GM21723 (cell line): ENCODE data around the gene R3HDM2.
"Not testable (repeated sequence)": the region's sequence is repeated elsewhere in the genome, so short reads cannot be mapped to it uniquely, and the experiment has no call there.

ENCODE experiments used
- ATAC-seq: cut with Tn5 transposase; IDR thresholded peaks from one replicate; pipeline ENCODE4 v1.9.1; 2021; ENCODE audit warnings: mild to moderate bottlenecking, moderate library complexity; ENCODE audit not compliant: unreplicated experiment

R3HDM2 gene

DNA sequence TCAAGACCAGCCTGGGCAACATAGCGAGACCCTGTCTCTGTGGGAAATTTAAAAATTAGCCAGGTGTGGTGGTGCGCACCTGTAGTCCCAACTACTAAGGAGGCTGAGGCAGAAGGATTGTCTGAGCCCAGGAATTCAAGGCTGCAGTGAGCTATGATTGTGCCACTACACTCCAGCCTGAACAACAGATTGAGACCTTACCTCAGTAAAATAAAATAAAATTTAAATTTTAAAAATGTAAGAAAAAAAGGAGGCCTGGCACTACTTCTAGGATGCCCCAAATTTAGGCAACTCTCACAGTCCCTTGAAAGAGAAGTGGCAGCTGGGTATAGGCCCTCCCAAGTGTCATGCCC lies 23.3 kb upstream of the R3HDM2 start:
- ATAC-seq: no peak

DNA sequence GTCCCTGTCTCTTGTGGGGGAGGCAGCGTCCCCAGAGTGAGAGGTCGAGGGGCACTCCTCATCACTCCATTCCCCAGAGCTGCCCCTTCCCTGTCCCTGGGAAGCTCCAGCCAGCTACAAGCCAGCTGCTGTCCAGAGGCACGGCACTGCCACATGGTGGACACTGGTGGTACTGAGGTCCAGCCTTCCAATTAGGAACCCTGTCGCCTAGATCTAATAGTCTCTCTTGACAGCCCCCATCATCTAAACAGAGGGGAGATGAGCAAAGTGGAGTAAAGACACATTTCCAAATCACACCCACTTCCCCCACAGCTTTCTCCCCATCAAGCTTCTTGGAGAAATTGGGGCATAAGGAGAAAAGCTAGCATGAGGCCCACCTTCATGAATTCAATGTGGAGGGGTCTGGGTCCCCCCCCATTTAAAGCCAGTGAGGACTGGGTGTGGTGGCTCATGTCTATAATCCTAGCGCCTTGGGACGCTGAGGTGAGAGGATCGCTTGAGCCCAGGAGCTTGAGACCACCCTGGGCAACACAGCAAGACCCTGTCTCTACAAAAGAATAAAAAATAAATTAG lies 22.2 kb upstream of the R3HDM2 start:
- ATAC-seq: peak; percentile 52

DNA sequence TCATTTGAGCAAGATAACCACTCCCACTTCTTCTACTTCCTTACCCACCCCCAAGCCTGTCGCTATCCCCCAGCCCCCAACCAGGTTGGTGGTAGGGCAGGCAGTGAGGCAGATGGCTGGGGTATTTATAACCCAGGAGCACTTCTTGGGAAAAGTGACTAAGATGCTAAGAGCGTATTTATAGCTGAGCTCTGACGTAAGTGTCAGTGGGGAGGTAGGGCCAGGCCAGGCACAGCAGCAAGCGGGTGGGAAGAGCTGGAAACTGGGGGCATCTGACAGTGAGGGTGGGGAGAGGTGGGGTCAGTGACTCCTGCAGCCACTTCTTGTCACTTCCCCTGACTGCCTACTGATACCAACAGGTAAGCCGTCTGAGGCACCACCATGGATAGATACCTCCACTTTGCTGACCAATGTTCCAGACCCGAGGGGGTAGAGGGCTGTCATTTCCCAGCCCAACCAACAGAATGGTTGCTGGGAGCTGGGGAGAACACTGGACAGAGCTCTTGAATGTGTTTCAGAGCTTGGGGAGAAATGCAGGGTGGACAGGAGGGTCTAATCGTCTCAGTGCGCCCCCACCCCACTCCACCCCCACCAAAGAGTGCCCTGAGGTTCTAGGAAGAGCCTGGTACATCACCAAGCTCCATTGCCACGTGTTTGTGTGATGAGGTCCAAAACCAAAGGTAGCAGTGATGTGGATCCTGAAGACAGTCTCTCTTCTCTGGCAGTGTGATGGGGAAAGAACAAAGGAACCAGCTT lies 21.5 kb upstream of the R3HDM2 start:
- ATAC-seq: no peak

DNA sequence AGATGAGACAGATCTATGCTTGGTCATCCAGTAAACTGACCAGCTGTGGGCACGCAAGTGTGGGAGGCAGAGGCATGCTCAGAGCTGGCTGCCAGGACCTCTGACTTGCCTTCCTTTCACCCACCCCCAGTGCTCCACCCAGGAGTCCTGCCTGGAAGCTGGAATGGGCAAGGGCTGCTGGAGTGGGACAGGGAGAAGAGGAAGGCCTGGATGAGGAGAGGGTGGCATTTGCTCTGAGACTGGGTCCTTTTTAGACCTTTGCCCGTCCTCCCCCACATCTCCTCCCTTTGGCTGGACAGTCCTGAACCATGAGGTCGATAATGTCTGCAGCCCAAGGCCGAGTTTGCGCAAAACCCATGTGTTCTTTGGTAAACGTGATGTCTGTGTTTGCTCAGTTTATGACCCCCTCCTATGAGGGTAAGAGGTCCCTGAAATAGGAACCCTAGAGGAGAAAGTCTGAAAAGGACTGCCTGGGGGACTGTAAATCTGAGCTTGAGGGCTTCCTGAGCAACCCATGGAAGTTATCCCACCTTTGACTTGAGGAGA lies 20.5 kb upstream of the R3HDM2 start:
- ATAC-seq: no peak

DNA sequence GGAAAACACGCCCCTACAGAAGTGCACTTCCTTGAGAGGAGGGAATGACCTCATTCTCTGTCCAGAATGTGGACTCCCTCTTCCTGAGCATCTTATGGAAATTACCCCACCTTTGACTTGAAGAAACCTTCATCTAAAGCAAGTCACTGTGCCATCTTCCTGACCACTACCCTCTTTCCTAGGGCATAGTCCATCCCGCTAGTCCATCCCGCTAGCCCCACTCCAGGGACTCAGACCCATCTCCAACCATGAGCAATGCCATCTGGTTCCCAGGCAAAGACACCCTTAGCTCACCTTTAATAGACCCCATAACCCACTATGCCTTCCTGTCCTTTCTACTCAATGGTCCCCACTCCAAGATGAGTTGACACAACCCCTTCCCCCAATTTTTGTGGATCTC lies 19.2 kb upstream of the R3HDM2 start:
- ATAC-seq: no peak

DNA sequence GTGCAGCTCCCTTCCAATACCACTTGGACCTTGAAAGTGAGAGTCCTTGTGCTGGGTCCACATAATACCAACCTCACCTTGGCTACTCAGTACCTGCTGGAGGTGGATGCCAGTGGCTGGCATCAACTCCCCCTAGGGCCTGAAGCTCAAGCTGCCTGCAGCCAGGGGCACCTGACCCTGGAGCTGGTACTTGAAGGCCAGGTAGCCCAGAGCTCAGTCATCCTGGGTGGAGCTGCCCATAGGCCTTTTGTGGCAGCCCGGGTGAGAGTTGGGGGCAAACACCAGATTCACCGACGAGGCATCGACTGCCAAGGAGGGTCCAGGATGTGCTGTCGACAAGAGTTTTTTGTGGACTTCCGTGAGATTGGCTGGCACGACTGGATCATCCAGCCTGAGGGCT lies 18.5 kb upstream of the R3HDM2 start:
- no peak for ATAC-seq

DNA sequence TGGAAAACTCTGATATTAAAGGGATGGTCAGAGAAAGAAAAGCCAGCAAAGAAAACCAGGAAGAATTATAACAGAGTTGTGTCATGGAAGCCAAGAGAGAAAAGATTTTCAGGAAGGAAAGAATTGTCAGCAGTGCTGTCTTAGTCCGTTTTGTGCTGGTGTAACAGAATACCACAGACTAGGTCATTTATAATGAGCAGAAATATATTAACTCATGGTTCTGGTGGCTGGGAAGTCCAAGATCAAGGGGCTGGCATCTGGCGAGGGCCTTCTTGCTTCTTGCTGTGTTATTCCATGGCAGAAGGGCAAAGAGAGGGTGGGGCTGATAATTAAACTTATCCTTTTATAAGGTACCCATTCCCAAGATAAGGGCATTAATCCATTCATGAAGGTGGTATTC lies 17.8 kb upstream of the R3HDM2 start:
- no peak for ATAC-seq

DNA sequence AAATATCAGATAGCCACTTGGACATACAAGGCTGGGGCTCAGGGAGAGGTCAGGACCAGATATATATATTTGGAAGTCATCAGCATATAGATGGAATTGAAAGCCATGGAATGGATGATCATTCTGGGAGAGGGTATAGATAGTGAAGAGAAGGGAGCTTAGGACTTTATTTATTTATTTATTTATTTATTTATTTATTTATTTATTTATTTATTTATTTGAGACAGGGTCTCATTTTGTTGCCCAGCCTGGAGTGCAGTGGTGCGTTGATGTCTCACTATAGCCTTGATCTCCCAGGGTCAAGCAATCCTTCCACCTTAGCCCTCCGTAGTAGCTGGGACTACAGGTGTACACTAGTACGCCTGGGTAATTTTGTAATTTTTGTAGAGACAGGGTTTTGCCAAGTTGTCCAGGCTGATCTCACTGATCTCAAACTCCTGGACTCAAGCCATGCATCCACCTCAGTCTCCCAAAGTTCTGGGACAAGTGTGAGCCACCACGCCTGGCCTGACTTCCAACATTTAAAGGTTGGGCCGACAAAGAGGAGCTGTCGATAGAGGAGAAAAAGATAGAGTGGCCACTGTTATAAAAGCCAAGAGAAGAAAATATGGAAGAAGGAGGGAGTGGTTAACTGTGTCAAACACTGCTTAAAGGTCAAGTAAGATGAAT lies 15.6 kb upstream of the R3HDM2 start:
- no peak for ATAC-seq

DNA sequence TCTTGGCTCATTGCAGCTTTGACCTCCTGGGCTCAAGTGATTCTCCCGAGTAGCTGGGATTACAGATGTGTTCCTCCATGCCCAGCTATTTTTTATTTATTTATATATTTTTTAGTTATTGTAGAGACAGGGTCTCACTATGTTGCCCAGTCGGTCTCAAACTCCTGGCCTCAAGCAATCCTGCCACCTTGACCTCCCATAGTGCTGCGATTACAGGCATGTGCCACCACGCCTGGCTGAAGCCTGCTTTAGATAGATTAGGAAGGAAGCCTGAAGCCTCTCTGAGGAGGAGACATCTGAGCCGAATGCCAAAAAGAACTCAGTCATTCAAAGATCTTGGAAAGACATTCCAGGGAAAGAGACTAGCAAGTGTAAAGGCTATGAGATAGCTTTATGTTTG lies 13.9 kb upstream of the R3HDM2 start:
- ATAC-seq: no peak

DNA sequence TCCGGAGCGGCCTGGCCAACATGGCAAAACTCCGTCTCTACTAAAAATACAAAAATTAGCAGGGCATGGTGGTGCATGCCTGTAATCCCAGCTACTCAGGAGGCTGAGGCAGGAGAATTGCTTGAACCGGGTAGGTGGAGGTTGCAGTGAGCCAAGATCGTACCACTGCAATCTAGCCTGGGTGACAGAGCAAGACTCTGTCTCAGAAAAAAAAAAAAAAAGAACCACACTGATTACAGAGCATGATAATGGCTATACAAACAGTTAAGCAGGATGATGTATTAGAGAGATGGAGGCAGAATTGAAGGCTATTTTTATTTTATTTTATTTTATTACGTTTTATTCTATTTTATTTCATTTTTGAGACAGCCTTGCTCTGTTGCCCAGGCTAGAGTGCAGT lies 13.5 kb upstream of the R3HDM2 start:
- ATAC-seq: not testable (repeated sequence)

DNA sequence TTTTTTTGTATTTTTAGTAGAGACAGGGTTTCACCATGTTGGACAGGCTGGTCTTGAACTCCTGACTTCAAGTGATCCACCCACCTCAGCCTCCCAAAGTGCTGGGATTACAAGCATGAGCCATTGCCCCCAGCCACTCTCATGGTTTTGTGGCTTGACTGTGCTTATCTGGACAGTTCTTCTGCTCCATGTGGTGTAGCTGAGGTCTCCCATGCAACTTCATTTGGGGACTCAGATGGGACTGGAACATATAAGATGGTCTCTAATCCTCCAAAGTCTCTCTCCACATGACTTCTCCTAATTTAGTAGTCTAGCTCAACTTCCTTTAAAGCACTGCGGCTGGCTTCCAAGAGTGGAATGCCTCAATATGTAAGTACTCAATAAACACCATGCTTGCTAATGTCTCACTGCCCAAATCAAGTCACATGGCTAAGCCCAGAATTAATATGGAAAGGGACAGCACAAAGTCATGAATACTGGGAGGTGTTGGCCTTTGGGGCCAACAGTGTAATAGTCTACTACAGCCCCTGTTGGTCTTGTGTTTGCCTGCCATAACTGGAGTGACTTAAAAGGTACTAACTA lies 11.1 kb upstream of the R3HDM2 start:
- ATAC-seq: no peak

DNA sequence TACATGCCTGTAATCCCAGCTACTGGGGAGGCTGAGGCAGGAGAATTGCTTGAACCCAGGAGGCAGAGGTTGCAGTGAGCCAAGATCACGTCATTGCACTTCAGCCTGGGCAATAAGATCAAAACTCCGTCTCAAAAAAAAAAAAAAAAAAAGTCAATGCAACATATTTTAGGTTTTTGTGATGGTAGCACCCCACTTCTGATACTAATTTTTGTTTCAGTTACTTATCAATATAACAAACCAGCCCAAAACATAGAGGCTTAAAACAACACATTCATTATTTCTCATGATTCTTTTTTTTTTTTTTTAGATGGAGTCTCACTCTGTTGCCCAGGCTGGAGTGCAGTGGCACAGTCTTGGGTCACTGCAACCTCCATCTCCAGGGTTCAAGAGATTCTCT lies 10.6 kb upstream of the R3HDM2 start:
- ATAC-seq: not testable (repeated sequence)

DNA sequence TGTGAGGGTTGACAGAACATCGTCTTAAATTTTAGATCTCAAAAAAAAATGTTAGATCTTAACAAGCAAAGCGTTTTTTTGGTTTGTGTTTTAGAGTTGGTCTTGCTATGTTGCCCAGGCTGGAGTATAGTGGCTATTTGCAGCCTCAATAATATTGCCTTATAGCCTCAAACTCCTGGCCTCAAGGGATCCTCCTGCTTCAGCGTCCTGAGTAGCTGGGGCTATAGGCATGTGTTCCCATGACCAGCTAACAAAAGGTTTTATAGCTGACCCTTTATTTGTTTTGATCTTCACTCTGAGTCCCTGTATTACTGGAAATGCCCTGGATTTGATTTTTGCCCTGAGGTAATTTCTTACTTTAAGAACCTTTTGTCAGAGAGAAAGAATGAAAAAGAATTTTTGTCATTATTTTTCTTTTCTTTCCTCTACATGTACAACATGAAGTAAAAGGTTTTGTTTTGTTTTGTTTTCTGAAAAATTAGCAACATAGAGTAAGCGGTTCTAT lies 9.0 kb upstream of the R3HDM2 start:
- ATAC-seq: no peak

DNA sequence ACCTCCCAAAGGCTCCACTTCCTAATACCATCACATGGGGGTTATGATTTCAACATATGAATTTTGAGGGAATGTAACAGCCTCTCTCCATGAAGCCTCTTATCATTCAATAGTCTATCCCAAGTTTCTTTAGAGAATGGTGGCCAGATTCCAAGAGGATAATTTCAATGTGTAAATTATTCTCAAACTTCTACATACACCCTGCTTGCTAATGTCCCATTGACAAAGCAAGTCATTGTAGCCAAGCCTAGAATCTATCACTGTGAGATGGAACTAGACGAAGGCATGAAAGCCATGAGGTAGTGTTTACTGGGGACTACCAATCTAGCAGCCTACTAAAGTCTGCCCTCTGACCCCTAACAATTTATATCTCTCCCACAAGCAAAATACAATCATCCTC lies 7.6 kb upstream of the R3HDM2 start:
- ATAC-seq: no peak

DNA sequence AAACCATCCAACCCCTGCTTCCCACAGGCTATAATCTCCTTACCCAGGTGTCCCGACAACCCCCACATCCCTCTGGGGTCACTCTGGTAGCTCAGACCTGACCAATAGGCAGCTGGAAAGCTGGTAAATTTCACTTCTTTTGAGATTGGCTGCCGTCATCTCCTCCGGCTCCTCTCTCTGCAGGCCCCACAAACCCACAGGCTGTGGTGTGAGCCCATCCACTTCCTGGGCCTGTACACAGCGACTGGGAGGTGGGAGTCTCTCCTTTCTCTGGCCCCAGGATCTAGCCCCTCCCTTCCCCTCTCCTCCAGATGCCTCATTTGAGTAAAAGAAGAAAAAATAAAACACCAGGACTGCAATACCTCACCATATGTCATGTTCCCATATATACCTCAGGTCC lies 4.5 kb upstream of the R3HDM2 start:
- ATAC-seq: no peak

DNA sequence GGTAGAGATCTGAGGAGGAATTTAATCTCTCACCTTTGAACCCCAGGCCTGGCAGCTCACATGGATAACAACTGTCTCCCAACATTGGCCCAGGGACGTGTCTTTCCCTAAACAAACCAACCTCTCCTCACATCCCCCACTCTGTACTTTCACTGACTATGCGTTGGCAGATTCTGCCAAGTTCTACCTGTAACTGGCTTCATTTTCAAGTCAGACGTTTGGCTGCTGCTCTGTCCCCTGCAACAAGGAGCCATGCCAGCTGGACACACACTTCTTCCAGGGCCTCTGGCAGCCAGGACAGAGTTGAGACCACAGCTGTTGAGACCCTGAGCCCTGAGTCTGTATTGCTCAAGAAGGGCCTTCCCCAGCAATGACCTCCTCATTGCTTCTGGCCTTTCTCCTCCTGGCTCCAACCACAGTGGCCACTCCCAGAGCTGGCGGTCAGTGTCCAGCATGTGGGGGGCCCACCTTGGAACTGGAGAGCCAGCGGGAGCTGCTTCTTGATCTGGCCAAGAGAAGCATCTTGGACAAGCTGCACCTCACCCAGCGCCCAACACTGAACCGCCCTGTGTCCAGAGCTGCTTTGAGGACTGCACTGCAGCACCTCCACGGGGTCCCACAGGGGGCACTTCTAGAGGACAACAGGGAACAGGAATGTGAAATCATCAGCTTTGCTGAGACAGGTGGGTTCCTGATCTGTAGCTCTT lies 3.8 kb upstream of the R3HDM2 start, which contains the start of gene INHBC:
Gene INHBC, plus strand, starts transcription at position 268 of the 707 bp plus-strand sequence. Its CDS starts 103 bp downstream, at position 371.
- no peak for ATAC-seq

DNA sequence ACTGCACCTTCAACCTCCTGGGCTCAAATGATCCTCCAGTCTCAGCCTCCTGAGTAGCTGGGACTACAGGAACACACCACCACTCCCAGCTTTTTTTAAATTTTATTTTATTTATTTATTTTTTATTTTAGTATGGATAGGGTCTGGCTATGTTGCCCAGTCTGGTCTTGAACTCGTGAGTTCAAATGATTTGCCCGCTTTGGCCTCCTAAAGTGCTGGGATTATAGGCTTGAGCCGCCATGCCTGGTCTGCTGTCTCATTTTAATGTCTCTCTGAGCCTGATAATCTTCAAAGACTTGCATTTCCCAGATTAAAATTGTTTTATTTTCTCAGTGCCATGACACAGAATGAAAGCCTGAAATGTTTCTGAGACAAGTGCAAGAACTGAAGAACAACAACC lies 2.5 kb upstream of the R3HDM2 start:
- ATAC-seq: no peak

DNA sequence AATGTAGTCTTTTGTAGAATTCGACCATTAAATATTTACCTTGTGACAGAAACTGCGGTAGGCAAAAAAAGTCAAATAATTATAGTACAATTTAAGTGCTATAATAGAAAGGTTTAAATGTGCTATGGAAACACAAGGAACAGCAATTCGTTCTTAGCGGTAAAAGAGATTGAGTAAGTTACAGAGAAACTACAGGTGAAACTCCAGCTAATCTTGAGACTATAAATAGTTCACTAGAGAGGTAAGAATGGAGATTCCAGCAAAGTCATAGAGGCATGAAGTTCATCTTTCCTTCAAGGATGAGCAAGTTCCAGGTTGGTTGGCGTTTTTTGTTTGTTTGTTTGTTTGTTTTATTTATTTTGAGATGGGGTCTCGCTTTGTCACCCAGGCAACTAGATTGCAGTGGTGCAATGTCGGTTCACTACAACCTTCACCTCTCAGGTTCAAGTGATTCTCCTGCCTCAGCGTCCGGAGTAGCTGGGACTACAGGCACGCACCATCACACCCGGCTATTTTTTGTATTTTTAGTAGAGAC lies 878 bp upstream of the R3HDM2 start:
- ATAC-seq: no peak

DNA sequence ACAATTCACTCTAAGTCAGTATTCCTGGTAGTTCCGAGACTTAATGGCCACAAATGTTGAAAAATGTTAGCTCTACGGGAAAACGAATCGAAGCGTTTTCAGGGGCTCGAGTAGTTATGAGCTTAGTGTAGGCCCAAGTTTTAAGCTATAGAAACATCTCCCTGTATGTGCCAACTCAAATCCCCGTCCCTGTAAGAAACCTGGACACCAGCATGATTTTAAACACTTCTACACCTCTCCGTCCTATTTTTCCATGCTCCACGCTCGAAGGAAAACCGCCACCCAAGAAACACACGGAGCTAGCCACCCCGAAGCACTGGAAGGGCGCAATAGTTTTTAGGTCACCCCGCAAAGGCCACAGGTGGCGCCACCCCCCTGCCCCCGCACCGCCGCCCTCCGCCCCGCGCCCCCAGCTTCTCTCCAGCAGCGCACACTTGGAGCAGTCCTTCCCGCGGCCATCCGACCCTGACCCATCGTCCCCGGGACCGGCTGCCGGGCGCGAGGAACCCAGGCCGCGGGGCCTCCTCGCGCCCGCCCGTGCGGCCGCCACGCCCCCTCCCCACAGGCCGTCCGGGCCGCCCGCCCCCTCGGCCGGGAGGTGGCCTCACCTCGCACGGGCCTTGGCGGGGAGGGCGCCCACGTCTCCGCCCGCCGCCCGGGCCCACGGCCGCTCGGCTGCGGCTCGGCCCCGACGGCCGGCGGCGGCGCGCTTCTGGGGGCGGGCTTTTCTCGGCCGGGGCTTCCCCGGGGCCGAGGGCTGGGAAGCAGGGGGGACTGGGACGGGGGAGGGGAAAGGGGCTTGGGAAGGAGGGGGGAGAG lies 522 bp downstream of the R3HDM2 start:
- ATAC-seq: peak; percentile 57
